Adrenal gland (tissue), 5 donors: ENCODE data around the gene CTPS1.

ENCODE experiments used
- CTCF ChIP-seq, 6 experiments: fragments of 450-650 bp in 4 of 6; fragments of 200-600 bp in 2 of 6; sonication (generic) in 1 of 6; IDR thresholded peaks; 1 replicate in 5 of 6; 2 replicates in 1 of 6; pipeline versions ENCODE4 v1.5.1 to v1.8.0; 2016 to 2021; ENCODE audit warnings: antibody characterized with exemption in 6 of 6, mild to moderate bottlenecking in 2 of 6, moderate library complexity in 1 of 6
- POLR2A ChIP-seq, 2 donors: fragments of 450-650 bp; IDR thresholded peaks; one replicate each; pipeline ENCODE4 v1.6.1; 2017; ENCODE audit warnings: antibody characterized with exemption in 2 of 2, mild to moderate bottlenecking in 2 of 2, moderate library complexity in 1 of 2
- donor health status: DM: no; HTN: no; CAD: no.

GRCh38 chr1:40980068-40980452 lies 564 bp downstream of the CTPS1 start:
- TF ChIP-seq CTCF (IDR thresholded peaks at IDR 0.05) (no peak), POLR2A (IDR thresholded peaks at IDR 0.05) (no peak)
